ENCODE results near the gene ADARB1. TPM values are rescaled to one million over a fixed set of nuclear protein-coding genes. Genes with fewer than 3 reads are reported as not detected.

ADARB1 gene
- total RNA-seq, 1 experiment from 2014 or later = 14.6 TPM

- Mint-ChIP-seq H3K4me3 (no peak overlapping the region), H3K9me3 (no peaks in the 10 kb centered on the region), H3K36me3 (no peaks in the 10 kb centered on the region), H3K27ac (no peak overlapping the region), H3K27me3 (ENCODE audit: low read depth) (peaks cover 22% of the 10 kb centered on the region), H3K4me1 (peaks cover 18% of the 10 kb centered on the region)
- ChIA-PET CTCF (interaction anchor here (1.4 to 2.5 kb wide), 3 partner anchors 57 to 130 kb away, joined by 4 to 10 read pairs (median 6); no protein-coding TSS in a partner anchor), POLR2A (no interaction called here)
- TF ChIP-seq ETV6 (CRISPR knock-in tag; IDR thresholded peaks at IDR 0.05) (no peak), ZNF416 (CRISPR knock-in tag; IDR thresholded peaks at IDR 0.05) (no peak)
- TF ChIP-seq, protein P1, sequence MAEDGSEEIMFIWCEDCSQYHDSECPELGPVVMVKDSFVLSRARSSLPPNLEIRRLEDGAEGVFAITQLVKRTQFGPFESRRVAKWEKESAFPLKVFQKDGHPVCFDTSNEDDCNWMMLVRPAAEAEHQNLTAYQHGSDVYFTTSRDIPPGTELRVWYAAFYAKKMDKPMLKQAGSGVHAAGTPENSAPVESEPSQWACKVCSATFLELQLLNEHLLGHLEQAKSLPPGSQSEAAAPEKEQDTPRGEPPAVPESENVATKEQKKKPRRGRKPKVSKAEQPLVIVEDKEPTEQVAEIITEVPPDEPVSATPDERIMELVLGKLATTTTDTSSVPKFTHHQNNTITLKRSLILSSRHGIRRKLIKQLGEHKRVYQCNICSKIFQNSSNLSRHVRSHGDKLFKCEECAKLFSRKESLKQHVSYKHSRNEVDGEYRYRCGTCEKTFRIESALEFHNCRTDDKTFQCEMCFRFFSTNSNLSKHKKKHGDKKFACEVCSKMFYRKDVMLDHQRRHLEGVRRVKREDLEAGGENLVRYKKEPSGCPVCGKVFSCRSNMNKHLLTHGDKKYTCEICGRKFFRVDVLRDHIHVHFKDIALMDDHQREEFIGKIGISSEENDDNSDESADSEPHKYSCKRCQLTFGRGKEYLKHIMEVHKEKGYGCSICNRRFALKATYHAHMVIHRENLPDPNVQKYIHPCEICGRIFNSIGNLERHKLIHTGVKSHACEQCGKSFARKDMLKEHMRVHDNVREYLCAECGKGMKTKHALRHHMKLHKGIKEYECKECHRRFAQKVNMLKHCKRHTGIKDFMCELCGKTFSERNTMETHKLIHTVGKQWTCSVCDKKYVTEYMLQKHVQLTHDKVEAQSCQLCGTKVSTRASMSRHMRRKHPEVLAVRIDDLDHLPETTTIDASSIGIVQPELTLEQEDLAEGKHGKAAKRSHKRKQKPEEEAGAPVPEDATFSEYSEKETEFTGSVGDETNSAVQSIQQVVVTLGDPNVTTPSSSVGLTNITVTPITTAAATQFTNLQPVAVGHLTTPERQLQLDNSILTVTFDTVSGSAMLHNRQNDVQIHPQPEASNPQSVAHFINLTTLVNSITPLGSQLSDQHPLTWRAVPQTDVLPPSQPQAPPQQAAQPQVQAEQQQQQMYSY (CRISPR knock-in tag; IDR thresholded peaks at IDR 0.05) = no peak
- ATAC-seq (no peak), DNase-seq (ENCODE audit: low spot score) (no peak)
Observed at GRCh38 chr21:45080232-45080631, 5.9 kb downstream of the ADARB1 start.

DNA sequence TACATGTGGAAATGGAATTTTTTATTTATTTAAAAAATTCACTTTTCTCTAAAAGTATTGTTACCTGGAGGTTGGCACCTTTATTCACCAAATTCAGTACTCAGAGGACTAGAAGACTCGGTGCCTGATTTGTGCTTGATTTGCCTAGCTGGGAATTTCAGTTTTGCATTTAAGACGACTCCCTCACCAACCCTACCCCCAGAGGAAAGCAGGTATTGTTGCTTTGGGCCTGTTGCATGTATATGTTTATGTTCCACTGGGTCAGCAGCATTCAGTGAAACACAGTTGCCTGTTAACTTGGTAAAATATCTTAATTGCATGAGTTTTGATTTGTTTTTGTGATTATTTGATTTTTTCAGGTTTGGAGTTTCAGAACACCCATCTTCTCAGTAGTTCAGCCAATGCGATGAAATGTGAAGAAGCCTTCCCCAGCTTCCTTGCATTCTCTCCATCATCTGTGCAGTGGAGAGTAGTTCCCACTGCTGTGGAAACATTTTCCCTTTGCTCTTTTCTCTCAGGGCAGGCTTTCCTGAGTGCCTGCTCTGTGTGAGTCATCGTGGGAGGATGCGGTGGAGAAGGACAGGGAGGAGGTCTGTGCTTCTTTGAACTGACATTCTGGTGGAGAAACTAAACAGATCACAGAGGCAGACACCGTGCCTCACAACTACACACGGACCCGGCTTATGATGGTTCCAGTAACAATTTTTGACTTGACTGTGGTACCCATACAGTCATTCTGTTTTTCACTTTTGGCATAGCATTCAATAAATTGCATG is 6.4 kb downstream of the ADARB1 start:
- Mint-ChIP-seq H3K36me3 (no peaks in the 10 kb centered on the region), H3K9me3 (no peaks in the 10 kb centered on the region), H3K4me1 (peaks cover 14% of the 10 kb centered on the region), H3K27ac (no peak overlapping the region), H3K4me3 (no peak overlapping the region), H3K27me3 (ENCODE audit: low read depth) (peaks cover 16% of the 10 kb centered on the region)
- DNase-seq (ENCODE audit: low spot score) (no peak), ATAC-seq (no peak)
- ChIA-PET POLR2A (no interaction called here), CTCF (interaction anchor here (2.5 kb wide), 1 partner anchor 57 kb away, joined by 10 read pairs; no protein-coding TSS in a partner anchor)
- TF ChIP-seq, protein P2, sequence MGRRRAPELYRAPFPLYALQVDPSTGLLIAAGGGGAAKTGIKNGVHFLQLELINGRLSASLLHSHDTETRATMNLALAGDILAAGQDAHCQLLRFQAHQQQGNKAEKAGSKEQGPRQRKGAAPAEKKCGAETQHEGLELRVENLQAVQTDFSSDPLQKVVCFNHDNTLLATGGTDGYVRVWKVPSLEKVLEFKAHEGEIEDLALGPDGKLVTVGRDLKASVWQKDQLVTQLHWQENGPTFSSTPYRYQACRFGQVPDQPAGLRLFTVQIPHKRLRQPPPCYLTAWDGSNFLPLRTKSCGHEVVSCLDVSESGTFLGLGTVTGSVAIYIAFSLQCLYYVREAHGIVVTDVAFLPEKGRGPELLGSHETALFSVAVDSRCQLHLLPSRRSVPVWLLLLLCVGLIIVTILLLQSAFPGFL (CRISPR knock-in tag; IDR thresholded peaks at IDR 0.05; ENCODE audit: borderline replicate concordance) = no peak
- TF ChIP-seq CBFB (CRISPR knock-in tag; IDR thresholded peaks at IDR 0.05; ENCODE audit: low read depth) (no peak), SP1 (CRISPR knock-in tag; conservative IDR thresholded peaks at IDR 0.05) (no peak), ZNF423 (CRISPR knock-in tag; IDR thresholded peaks at IDR 0.05) (no peak), MXD4 (CRISPR knock-in tag; IDR thresholded peaks at IDR 0.05; ENCODE audit: borderline replicate concordance) (no peak), ZNF396 (CRISPR knock-in tag; IDR thresholded peaks at IDR 0.05; ENCODE audit: borderline replicate concordance) (no peak), ZBTB43 (CRISPR knock-in tag; IDR thresholded peaks at IDR 0.05) (no peak), TCF7 (CRISPR knock-in tag; IDR thresholded peaks at IDR 0.05; ENCODE audit: low read depth) (no peak), HMGA2 (CRISPR knock-in tag; IDR thresholded peaks at IDR 0.05) (no peak), MAX (CRISPR knock-in tag; IDR thresholded peaks at IDR 0.05) (no peak), SMAD4 (CRISPR knock-in tag; IDR thresholded peaks at IDR 0.05) (no peak)
- TF ChIP-seq, protein P3, sequence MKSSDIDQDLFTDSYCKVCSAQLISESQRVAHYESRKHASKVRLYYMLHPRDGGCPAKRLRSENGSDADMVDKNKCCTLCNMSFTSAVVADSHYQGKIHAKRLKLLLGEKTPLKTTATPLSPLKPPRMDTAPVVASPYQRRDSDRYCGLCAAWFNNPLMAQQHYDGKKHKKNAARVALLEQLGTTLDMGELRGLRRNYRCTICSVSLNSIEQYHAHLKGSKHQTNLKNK (CRISPR knock-in tag; IDR thresholded peaks at IDR 0.05) = no peak
- TF ChIP-seq, protein P4, sequence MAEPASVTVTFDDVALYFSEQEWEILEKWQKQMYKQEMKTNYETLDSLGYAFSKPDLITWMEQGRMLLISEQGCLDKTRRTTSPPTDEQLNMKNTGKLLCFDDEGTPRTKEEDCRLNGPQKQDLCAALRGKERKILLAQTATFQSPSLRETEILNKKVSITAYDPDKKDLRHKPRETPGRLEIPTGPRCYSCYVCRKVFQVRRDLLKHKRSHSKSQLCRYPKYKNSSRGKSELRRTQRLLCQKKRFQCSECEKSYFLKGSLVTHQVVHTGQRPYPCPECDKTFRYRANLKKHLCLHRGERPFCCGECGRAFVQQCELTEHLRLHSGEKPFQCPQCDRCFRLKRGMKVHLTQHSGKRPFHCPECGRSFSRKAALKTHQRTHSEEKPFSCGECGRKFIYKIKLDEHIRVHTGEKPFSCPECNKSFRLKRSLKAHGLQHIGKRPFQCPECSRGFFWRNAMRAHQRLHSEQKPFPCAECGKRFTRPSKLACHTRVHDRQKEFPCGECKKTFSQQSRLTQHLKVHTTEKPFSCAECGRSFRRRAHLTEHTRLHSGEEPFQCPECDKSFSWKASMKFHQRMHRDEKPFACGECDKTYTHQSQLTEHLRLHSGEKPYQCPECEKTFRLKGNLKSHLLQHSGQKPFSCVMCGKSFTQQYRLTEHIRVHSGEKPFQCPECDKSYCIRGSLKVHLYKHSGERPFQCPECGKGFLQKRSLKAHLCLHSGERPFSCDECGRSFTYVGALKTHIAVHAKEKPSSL (CRISPR knock-in tag; conservative IDR thresholded peaks at IDR 0.05) = no peak
- TF ChIP-seq, protein P1 (CRISPR knock-in tag; IDR thresholded peaks at IDR 0.05) = no peak
- TF ChIP-seq, protein P5, sequence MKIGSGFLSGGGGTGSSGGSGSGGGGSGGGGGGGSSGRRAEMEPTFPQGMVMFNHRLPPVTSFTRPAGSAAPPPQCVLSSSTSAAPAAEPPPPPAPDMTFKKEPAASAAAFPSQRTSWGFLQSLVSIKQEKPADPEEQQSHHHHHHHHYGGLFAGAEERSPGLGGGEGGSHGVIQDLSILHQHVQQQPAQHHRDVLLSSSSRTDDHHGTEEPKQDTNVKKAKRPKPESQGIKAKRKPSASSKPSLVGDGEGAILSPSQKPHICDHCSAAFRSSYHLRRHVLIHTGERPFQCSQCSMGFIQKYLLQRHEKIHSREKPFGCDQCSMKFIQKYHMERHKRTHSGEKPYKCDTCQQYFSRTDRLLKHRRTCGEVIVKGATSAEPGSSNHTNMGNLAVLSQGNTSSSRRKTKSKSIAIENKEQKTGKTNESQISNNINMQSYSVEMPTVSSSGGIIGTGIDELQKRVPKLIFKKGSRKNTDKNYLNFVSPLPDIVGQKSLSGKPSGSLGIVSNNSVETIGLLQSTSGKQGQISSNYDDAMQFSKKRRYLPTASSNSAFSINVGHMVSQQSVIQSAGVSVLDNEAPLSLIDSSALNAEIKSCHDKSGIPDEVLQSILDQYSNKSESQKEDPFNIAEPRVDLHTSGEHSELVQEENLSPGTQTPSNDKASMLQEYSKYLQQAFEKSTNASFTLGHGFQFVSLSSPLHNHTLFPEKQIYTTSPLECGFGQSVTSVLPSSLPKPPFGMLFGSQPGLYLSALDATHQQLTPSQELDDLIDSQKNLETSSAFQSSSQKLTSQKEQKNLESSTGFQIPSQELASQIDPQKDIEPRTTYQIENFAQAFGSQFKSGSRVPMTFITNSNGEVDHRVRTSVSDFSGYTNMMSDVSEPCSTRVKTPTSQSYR (CRISPR knock-in tag; IDR thresholded peaks at IDR 0.05) = no peak

All from WTC11 (cell line).